H9 (cell line): Measurements from ENCODE around the gene KCNA5. TPM values are rescaled to one million over a fixed set of nuclear protein-coding genes. Genes with fewer than 3 reads are reported as not detected.

Experiments used
- DNase-seq: peaks from one replicate; pipeline ENCODE4 v3.0.0-alpha.2; 2017
- H2AFZ ChIP-seq: one replicate; pipeline ENCODE4 v1.6.1; 2013; ENCODE audit warnings: mild to moderate bottlenecking, low read length, control low read depth, moderate library complexity
- H2AK5ac ChIP-seq: 2 replicates; pipeline ENCODE4 v1.6.1; 2013; ENCODE audit warnings: low read length, control low read depth, mixed read lengths; ENCODE audit not compliant: insufficient read length
- H2BK120ac ChIP-seq: one replicate; pipeline ENCODE4 v1.6.1; 2013; ENCODE audit warnings: low read depth, mild to moderate bottlenecking, low read length, control low read depth, inconsistent platforms; ENCODE audit not compliant: poor library complexity, severe bottlenecking
- H2BK12ac ChIP-seq: 2 replicates; pipeline ENCODE4 v1.6.1; 2013; ENCODE audit warnings: low read length, control low read depth, mixed read lengths, low read depth; ENCODE audit not compliant: insufficient read length
- H2BK15ac ChIP-seq: 2 replicates; pipeline ENCODE4 v1.6.1; 2013; ENCODE audit warnings: low read depth, low read length, control low read depth
- H2BK20ac ChIP-seq: one replicate; pipeline ENCODE4 v1.6.1; 2013; ENCODE audit warnings: low read depth, mild to moderate bottlenecking, low read length, control low read depth, inconsistent platforms; ENCODE audit not compliant: poor library complexity, severe bottlenecking
- H2BK5ac ChIP-seq: 2 replicates; pipeline ENCODE4 v1.6.1; 2013; ENCODE audit warnings: low read length, control low read depth, mixed read lengths; ENCODE audit not compliant: insufficient read length
- H3K14ac ChIP-seq: 2 replicates; pipeline ENCODE4 v1.6.1; 2013; ENCODE audit warnings: low read length, control low read depth; ENCODE audit not compliant: insufficient read depth
- H3K18ac ChIP-seq: 2 replicates; pipeline ENCODE4 v1.6.1; 2013; ENCODE audit warnings: low read depth, mild to moderate bottlenecking, mixed read lengths, low read length, control low read depth; ENCODE audit not compliant: insufficient read length
- H3K23ac ChIP-seq: 2 replicates; pipeline ENCODE4 v1.6.1; 2013; ENCODE audit warnings: low read length, control low read depth, mixed read lengths, low read depth; ENCODE audit not compliant: insufficient read length
- H3K23me2 ChIP-seq: 2 replicates; pipeline ENCODE4 v1.6.1; 2013; ENCODE audit warnings: low read depth, mild to moderate bottlenecking, mixed read lengths, low read length, control low read depth; ENCODE audit not compliant: insufficient read length, poor library complexity, severe bottlenecking
- H3K27ac ChIP-seq: 2 replicates; pipeline ENCODE4 v1.5.1; 2013; ENCODE audit warnings: low read length, control low read depth, mixed read lengths, low read depth; ENCODE audit not compliant: insufficient read length
- H3K27me3 ChIP-seq: 2 replicates; pipeline ENCODE4 v1.6.1; 2013; ENCODE audit warnings: low read length, control low read depth, inconsistent platforms; ENCODE audit not compliant: insufficient read depth
- H3K4ac ChIP-seq: 2 replicates; pipeline ENCODE4 v1.6.1; 2013; ENCODE audit warnings: low read depth, mild to moderate bottlenecking, control low read depth, inconsistent platforms, low read length, moderate library complexity
- H3K4me1 ChIP-seq: 2 replicates; pipeline ENCODE4 v1.6.1; 2013; ENCODE audit warnings: low read length, control low read depth, inconsistent platforms; ENCODE audit not compliant: insufficient read depth
- H3K4me2 ChIP-seq: 2 replicates; pipeline ENCODE4 v1.6.1; 2013; ENCODE audit warnings: low read length, control low read depth, mixed read lengths; ENCODE audit not compliant: insufficient read length, insufficient read depth
- H3K56ac ChIP-seq: 2 replicates; pipeline ENCODE4 v1.6.1; 2013; ENCODE audit warnings: low read depth, mild to moderate bottlenecking, mixed read lengths, low read length, control low read depth; ENCODE audit not compliant: insufficient read length
- H3K79me1 ChIP-seq: 2 replicates; pipeline ENCODE4 v1.6.1; 2013; ENCODE audit warnings: low read depth, mild to moderate bottlenecking, moderate library complexity, low read length, control low read depth, inconsistent platforms; ENCODE audit not compliant: insufficient read depth, poor library complexity, severe bottlenecking
- H3K79me2 ChIP-seq: 2 replicates; pipeline ENCODE4 v1.6.1; 2013; ENCODE audit warnings: low read length, control low read depth, inconsistent platforms; ENCODE audit not compliant: insufficient read depth
- H3K9ac ChIP-seq: 2 replicates; pipeline ENCODE4 v1.6.1; 2013; ENCODE audit warnings: low read length, control low read depth, mixed read lengths; ENCODE audit not compliant: insufficient read length; ENCODE audit errors: extremely low read depth
- H3K9me3 ChIP-seq: one replicate; pipeline ENCODE4 v1.6.1; 2013; ENCODE audit warnings: low read depth, low read length, inconsistent platforms; ENCODE audit not compliant: control insufficient read depth
- H3T11ph ChIP-seq: one replicate; pipeline ENCODE4 v1.6.1; 2013; ENCODE audit warnings: mild to moderate bottlenecking, low read length, control low read depth, inconsistent platforms
- H4K20me1 ChIP-seq: one replicate; pipeline ENCODE4 v1.6.1; 2013; ENCODE audit not compliant: control insufficient read depth, insufficient read length, insufficient read depth
- H4K5ac ChIP-seq: 2 replicates; pipeline ENCODE4 v1.6.1; 2013; ENCODE audit warnings: low read depth, mild to moderate bottlenecking, mixed read lengths, low read length, control low read depth; ENCODE audit not compliant: insufficient read length
- H4K8ac ChIP-seq: replicated peaks from 2 replicates; pipeline ENCODE4 v1.6.1; 2013; ENCODE audit warnings: low read length, control low read depth, mixed read lengths, low read depth; ENCODE audit not compliant: insufficient read length
- H4K91ac ChIP-seq: 2 replicates; pipeline ENCODE4 v1.6.1; 2013; ENCODE audit warnings: low read depth, mild to moderate bottlenecking, moderate library complexity, mixed read lengths, low read length, control low read depth; ENCODE audit not compliant: insufficient read length
- H3K27ac Mint-ChIP-seq, 3 experiments: 2 replicates in 2 of 3; 3 replicates in 1 of 3; pipeline ENCODE4 v1.8.0; 2020 to 2021; ENCODE audit warnings: mixed read lengths in 3 of 3, mild to moderate bottlenecking in 1 of 3, moderate library complexity in 1 of 3
- H3K27me3 Mint-ChIP-seq: 2 replicates; pipeline ENCODE4 v1.8.0; 2021; ENCODE audit warnings: low read depth, mild to moderate bottlenecking, moderate library complexity, mixed read lengths
- H3K36me3 Mint-ChIP-seq, 3 experiments: 2 replicates in 2 of 3; 3 replicates in 1 of 3; pipeline ENCODE4 v1.8.0; 2020 to 2021; ENCODE audit warnings: low read depth in 3 of 3, mixed read lengths in 3 of 3; ENCODE audit not compliant: insufficient read depth in 1 of 3
- H3K4me1 Mint-ChIP-seq, 2 experiments: 2 replicates each; pipeline ENCODE4 v1.8.0; 2020; ENCODE audit warnings: mixed read lengths in 2 of 2
- H3K4me3 Mint-ChIP-seq, 2 experiments: 2 replicates in 1 of 2; 3 replicates in 1 of 2; pipeline ENCODE4 v1.8.0; 2020 to 2021; ENCODE audit warnings: mild to moderate bottlenecking in 2 of 2, mixed read lengths in 2 of 2, moderate library complexity in 1 of 2
- H3K9me3 Mint-ChIP-seq, 2 experiments: 2 replicates in 1 of 2; 3 replicates in 1 of 2; pipeline ENCODE4 v1.8.0; 2020; ENCODE audit warnings: mild to moderate bottlenecking in 2 of 2, mixed read lengths in 2 of 2, moderate library complexity in 1 of 2
- WGBS: extraction: QIAGEN DNeasy Blood & Tissue Kit; methylation state at CpG from one replicate; pipeline ENCODE4 v1.1.7; 2013; ENCODE audit warnings: missing lambda C conversion rate, low lambda C conversion rate, mixed read lengths; ENCODE audit not compliant: insufficient read length; ENCODE audit errors: extremely low coverage; 5-methylcytosine and 5-hydroxymethylcytosine counted together
- total RNA-seq: library from RNA; stranded (reverse); gene quantifications from 2 replicates; pipeline ENCODE4 v1.2.1, GENCODE V29; 2021
- TF ChIP-seq, protein P1 (sequence below): fragments of 200-600 bp; sonication (generic); conservative IDR thresholded peaks from 3 replicates; pipeline ENCODE4 v1.8.0; 2021; ENCODE audit warnings: antibody characterized with exemption, mild to moderate bottlenecking

KCNA5 gene
- total RNA-seq, 1 experiment from 2014 or later: 0.22 TPM

- Mint-ChIP-seq H3K36me3 (no peaks in the 10 kb centered on the region), H3K27ac (no peak overlapping the region), H3K4me3 (no peak overlapping the region), H3K4me1 (no peaks in the 10 kb centered on the region), H3K27me3 (peaks cover 29% of the 10 kb centered on the region), H3K9me3 (no peaks in the 10 kb centered on the region; a peak in 1 of 5 replicates)
- Histone ChIP-seq H3K9me3 (no peaks in the 10 kb centered on the region), H2AK5ac (no peak overlapping the region), H2BK12ac (no peak overlapping the region), H4K8ac (no peak overlapping the region), H4K5ac (no peak overlapping the region), H3K23me2 (no peaks in the 10 kb centered on the region), H3K4me2 (no peak overlapping the region), H2BK15ac (no peak overlapping the region), H2BK120ac (no peak overlapping the region), H3K4ac (no peak overlapping the region), H3K56ac (no peak overlapping the region), H3K18ac (no peak overlapping the region), H3K14ac (no peak overlapping the region), H3K79me2 (no peaks in the 10 kb centered on the region), H3K23ac (no peak overlapping the region), H2BK5ac (no peak overlapping the region), H2BK20ac (no peak overlapping the region), H4K91ac (no peak overlapping the region), H3K4me1 (no peaks in the 10 kb centered on the region), H3T11ph (no peak overlapping the region), H2AFZ (no peak overlapping the region), H4K20me1 (no peaks in the 10 kb centered on the region), H3K79me1 (no peaks in the 10 kb centered on the region), H3K27ac (no peak overlapping the region), H3K27me3 (no peaks in the 10 kb centered on the region; the same call in 1 of the 2 replicates), H3K9ac (no peak overlapping the region)
- DNase-seq: no peak
- no CpG with 5 or more reads among the region's 6 CpGs for WGBS
- TF ChIP-seq, protein P1, sequence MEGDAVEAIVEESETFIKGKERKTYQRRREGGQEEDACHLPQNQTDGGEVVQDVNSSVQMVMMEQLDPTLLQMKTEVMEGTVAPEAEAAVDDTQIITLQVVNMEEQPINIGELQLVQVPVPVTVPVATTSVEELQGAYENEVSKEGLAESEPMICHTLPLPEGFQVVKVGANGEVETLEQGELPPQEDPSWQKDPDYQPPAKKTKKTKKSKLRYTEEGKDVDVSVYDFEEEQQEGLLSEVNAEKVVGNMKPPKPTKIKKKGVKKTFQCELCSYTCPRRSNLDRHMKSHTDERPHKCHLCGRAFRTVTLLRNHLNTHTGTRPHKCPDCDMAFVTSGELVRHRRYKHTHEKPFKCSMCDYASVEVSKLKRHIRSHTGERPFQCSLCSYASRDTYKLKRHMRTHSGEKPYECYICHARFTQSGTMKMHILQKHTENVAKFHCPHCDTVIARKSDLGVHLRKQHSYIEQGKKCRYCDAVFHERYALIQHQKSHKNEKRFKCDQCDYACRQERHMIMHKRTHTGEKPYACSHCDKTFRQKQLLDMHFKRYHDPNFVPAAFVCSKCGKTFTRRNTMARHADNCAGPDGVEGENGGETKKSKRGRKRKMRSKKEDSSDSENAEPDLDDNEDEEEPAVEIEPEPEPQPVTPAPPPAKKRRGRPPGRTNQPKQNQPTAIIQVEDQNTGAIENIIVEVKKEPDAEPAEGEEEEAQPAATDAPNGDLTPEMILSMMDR: no peak
These were observed 15.7 kb downstream of the KCNA5 start for GRCh38 chr12:5059358-5059757.
